Activated CD8-positive, alpha-beta memory T cell treated with anti-CD3 and anti-CD28 coated beads, Interleukin-2, amount 50 U/mL, for 1 hour (primary cell): Measurements from ENCODE around the gene SRSF2.
"Not testable (repeated sequence)": the region's sequence is repeated elsewhere in the genome, so short reads cannot be mapped to it uniquely, and the experiment has no call there.

Source experiments
- DNase-seq: peaks from one replicate; pipeline ENCODE4 v3.0.0-alpha.2; 2020; ENCODE audit errors: extremely low read depth

Gene SRSF2

DNA sequence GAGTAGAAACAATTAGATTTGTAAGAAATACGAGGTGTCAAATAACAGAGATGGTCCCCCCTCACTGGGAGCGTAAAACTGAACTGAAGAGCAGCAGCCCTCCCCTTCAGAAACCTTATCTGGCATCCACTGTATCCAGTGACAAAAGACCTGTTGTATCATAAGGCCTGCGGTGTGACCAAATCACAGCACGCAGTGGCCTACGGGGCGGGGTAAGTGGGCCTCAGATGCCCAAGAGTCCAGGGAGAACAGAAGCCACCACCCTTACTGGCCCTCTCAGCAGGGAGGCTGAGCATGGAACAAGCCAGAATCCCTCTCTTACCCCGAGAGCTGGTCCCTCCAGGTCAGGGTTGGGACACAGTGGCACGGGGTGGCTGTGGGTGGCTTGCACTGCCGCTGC is 16.2 kb downstream of the SRSF2 start:
- DNase-seq, result no peak

DNA sequence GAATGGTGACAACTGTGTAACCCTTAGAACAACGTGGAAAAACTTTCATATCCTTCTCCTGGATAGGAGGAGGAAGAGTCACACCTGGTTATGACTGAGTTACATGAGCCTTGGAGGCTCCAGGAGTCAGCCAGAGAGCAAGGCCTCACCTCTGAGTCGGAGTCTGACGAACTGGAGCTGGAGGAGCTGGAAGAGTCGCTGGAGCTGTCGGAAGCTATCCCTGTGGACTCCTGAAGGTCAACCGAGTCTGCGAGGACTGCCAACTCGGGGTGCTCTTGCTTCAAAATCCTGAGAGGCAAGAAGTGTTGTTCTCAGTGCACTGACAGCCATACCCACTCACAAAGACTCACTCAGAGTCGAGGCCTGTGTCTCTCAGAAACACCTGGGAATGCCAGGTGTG is 16.9 kb downstream of the SRSF2 start:
- DNase-seq, result no peak

DNA sequence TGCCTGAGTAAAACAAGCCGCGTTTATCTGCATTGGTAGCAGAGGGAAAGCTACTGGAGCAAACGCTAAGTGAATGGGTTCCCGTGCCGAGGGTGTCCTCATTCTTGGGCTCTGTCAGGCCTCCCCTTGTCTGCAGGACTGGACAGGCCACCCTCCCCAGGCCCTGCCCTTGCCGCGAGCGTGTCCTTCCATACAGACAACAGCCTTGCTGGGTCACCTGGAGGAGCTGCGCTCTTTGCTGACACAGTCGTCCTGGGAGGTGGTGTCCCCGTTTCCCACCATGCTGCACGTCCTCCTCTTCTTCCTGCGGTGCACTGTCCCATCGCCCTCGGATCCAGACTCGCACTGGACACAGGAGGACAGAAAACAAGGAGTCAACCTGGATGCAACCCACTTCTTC is 18.6 kb downstream of the SRSF2 start:
- no peak for DNase-seq

DNA sequence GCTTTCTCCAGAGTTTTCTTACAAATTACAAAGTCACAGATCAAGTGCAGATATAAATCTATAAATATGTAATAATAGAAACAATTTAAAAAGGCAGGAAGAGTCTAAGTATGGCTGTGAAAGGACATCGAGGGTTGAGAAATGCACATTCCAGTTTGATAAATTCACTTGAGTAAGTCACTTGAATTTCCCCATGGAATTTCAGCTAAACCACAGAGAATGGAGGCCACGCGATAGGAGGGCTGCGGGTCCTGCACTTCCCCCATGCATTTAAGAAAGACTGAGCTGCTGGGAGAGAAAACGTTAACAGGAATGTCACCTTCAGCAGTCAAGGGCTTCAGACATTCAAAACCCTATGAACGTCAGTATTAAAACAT is 20.3 kb downstream of the SRSF2 start:
- no peak for DNase-seq

DNA sequence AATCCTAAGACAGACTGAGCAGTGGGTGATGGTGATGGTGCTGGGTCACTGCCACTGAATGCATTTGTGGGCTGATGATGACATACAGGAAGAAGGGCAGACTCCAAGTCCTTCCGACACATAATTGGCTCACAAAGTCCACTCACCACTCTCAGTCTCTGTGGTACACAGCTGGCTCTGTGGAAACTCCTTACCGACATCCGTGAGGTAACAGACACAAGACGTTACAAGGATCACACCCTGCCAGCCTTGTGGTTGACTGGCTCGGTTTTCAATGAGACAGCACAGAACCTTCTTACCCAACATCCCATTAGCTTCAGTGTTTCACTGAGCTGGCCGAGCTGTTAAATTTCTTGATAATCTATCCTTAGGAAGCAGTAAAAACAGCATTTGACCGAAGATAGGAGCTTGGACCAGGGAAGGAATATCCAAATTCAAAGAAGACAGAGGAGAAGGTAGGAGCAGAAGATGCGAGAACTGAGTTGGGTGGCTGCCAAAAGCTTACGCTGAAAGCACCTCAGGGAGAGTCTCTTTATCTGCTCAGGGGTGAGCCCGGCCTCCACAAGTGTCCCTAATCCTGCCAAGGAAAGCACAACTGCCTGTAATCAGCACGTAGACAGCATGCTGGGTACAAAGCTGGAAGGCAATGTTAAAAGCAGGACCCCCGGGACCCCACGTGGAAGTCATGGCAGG is 20.8 kb downstream of the SRSF2 start:
- peak; percentile 81 for DNase-seq

DNA sequence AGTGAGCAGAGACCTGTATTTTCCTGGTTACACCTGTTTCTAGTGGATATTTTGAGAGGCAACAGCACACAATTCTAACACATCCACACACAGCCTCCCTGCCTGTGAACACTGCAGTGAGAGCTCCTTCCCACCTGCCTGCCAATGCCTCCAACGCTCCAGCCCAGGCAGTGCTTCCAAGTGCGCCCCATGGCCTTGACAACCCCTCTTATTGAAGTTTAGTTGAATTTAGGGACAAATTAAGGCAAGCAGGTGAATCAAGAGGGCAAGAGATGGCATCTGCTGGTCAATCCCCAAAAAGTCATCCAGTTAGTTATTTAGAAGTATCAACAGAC is 21.7 kb downstream of the SRSF2 start:
- no peak for DNase-seq

DNA sequence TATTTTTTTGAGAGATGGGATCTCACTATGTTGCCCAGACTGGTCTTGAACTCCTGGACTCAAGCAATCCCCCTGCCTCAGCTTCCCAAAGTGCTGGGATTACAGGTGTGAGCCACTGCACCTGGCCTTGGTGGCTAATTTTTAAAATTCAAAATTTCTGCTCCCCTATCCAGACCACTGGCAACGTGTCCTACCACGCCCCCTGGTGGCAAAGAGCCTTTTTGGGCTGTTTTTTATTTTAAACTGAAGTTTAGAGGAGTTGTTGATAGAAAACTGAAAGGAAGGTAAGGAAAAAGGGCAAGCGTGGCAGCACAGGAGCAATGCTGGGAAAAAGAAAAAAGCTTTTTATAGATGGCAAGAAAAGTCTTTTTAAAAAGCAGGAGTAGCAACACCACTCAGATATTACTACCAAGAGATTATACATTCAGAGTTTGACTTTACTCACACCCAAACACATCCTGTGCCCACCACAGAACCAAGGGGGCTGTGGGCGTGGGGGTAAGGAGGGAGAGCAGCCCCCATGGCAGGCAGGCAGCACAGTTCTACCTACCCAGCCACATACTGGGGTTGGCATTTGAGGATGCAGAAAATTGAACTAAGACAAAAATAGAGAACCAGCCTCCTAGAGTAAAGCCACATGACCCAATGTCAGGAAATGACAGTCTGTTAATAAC is 22.2 kb downstream of the SRSF2 start:
- peak; percentile 45 for DNase-seq

DNA sequence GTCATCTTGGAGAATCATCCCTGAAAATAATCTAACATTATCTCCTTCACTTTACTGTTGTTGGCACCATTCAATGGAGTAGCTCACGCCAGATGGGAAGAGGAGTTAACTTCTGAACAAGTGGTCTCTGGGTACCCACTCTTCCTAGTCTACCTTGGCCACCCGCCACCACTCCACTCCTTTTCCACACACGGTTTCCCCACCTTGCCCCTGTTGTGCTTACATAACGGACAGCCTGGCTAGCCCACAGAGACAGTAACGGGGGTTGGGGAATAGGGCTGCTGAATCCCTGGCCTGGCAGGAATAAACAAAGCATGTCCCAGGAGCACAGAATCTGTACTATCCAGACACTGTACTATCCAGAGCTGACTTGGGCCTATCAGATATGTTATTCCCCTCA is 22.8 kb downstream of the SRSF2 start:
- no peak for DNase-seq

DNA sequence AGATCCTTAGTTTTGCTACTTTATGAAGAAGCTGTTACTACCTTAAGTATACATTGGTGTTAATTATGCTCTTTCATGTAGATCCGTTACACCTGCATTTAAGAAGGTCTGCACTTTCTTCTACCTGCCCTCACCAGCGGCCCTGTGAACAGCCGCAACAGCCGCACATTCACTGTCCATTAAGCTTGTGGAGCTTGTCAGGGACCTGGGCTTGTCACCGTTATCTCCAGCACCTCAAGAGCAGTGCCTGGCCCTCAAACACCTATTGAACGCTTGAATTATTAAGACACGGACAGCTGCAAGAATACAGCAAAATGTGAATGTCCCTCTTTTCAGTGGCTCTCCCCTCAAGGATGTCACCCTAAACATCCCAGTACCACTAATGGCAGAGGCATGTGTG is 23.4 kb downstream of the SRSF2 start:
- no peak for DNase-seq

DNA sequence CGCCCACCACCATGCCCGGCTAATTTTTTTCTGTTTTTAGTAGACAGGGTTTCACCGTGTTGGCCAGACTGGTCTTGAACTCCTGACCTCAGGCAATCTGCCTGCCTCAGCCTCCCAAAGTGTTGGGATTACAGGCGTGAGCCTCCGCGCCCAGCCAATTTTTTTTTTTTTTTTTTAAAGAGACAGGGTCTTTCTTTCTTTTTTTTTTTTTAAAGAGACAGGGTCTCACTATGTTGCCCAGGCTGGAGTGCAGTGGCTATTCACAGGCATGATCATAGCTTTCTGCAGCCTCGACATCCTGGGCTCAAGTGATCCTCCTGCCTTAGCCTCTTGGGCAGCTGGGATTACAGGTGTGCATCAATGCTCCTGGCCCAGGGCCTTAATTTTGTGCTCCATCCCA is 24.8 kb downstream of the SRSF2 start:
- DNase-seq, result not testable (repeated sequence)

DNA sequence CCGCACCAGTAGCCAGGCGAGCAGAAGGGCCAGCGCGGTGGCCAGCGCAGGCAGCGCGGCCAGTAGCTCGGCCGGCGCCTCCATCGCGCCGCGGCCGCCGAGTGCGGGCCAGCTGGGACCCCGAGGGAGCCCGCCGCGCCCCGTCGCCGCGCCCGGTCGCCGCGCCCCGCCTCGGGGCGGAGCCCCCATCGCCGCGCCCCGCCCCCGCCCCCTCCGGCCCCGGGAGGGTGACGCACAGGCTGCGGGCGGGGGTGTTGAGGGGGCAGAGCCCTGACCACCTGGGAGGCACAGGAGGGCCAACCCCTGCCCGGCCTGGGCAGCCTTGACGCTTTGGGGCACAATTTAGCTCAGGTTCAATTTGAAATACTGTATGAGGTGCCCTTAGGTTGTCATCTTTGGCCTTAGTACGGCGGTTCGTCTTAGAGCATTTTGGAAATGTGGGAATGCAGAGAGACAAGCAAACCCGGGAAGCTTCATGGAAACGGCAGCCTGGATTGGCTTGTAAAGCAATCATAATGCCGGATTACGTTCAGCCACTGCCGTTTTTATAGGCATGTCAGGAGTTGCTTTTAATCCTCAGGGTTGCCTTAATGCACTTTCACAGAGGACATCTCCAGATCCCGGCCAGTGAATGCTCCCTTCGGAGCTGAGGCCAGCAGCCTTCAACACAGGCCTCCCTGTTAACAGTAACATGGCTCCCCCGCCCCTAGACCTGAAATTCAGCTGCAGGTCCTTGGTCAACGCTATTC is 26.1 kb downstream of the SRSF2 start, which contains the start of gene MXRA7:
Gene MXRA7, minus strand, starts transcription at position 103 of the 749 bp plus-strand sequence. Its CDS starts 19 bp downstream, at position 84.
- no peak for DNase-seq

DNA sequence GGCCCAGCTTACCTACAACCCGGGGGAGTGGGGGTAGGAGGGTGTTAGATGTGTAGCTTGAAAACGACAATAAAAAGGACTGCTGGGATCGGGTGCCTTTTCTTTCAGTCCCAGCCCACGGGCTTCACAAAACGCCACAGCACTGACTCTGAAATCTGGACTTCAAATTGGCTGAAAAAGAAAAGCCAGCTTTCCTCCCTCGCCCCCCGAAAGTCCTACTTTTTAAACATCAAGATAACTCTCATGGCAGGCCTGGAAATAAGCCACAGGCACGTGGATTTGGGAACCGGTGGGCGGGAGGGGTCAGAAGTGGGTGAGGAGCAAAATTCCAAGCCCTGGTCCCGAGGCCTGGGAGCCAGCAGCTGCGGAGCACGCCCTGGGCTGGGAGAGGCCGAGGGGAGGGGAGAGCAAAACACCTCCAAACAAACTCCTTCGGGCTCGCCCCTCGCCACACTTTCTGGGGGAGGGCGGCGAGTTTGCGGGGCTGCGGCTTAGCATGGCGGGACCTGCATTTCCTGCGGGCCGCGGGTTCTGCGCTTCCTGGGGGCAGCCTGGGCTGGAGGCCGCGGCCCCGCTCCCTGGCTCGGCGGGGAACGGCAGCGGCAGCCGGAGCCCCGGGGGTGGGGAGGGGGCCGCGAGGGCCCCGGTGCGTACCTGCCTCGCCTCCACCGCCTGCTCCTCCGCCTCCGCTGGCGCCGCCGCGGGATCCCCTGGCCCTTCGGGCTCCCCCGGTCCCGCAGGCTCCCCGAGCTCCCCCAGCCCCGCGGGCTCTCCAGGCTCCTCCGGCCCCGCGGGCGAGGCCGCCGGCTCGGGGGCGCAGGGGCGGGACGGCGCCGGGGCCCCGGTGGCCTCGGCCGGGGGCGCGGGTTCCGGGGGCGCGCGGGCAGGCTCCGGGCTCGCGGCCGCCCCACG is 26.9 kb downstream of the SRSF2 start:
- DNase-seq, result not testable (repeated sequence)

DNA sequence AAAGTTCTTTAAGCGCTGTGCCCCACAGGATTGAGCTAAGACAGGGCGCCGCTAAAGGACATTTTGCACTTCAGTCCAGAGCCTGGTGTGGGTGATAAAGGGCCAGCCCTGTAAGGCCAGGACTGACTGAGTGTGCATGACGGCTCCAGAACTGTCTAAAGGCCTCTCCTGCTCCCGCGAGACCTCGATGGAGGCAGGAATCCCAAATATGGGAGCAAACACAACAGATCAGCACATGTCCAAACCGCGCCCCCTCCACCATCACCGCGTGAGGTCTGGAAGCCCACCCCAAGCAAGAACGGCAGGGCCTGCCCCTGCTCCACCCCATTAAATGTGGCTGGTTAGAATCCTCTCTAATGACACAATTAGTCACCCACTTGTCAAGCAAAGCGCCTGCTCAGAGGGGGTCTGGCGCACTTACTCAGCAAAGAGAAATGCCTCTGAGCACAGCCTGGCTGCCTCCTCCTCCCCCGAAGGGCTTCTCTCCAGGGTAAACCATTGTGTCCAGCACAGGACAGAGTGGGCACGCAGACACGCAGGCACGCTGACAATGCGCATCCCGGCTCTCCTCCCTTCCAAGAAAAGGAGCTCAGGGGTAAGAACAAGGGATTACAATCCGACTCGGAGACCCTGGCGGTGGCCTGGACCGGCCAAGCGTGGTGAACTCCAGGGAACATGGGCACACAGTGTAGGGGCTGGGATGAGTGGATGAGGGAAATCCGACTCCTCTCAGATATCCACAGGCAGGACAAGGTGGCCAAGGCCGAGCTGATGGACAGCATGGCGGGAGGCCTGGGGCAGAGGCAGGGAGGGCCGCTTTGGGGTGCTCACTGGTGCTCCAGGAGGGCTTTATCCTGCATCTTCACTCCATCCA is 27.8 kb downstream of the SRSF2 start:
- DNase-seq, result no peak

DNA sequence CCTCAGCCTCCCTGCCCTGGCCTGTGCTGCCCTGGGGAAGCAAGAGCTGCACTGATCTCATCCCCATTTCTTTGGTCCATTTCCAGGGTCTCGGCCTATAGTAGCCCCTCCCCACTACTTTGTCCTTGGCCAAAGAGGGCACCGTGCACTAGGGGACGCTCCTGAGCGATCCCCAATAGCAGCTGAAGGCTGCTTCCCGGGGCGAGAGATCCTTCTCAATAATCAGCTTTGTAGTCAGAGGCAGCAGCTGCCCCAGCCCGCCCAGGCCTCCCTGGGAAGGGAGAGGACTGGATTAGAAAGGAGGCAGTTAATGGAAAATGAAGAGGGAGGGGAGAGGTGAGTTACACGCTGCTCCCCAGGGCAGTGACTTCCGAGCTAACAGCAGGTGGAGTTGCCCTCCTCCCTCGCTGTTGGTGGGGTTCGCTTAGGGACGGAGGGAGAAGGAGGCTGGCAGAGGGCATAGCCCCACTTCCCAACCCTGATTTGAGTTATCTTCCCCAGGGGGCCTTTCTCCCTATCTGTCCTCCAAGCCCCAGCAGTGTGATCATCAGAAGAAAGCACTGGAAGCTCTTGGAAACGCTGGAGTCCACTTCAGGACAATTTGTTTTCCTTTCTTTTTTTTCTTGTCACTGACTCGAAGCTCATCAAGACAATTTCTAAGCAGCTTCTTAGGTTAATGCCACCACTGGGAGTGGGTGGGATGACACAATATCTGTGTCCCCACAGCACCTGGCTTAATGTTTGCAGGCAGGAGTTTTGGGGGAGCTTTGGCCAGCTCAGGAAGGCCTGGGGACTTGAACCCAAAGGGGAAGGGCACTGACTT is 28.9 kb downstream of the SRSF2 start:
- no peak for DNase-seq

DNA sequence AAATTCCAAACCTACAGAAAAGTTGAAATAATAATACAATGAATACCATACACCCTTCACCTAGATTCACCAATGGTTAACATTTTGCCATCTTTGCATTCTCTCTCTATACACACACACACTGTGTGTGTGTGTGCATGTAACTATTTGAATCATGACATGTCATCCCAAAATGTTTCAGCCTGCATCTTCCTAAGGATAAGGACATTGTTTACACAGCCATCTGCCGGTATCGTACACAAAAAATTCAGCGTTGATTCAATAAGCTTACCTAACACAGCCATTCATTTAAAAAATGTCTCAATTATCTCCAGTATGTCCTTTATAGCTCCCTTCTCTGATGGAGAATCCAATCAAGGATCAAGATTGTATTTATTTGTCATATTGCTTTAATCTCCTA is 30.3 kb downstream of the SRSF2 start:
- DNase-seq, result no peak

DNA sequence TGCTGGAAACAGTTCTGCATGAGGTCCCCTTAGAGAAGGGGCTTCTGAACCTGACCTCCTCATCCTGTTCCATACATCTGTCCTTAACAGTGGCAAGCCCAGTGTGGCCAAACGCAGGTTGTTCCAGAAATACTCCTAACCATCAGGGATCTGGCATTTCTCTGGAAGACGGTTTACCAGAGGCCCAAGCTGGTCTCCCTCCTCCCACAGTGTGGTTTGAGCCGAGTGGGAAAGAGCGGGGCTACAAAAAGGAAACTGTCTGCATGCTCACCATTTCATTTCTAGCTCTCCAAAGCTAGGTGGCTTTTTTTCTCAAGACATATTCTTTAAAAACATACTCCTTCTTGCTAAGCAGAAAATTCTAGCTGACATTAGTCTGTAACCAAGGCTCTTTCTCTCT is 32.3 kb downstream of the SRSF2 start:
- no peak for DNase-seq

DNA sequence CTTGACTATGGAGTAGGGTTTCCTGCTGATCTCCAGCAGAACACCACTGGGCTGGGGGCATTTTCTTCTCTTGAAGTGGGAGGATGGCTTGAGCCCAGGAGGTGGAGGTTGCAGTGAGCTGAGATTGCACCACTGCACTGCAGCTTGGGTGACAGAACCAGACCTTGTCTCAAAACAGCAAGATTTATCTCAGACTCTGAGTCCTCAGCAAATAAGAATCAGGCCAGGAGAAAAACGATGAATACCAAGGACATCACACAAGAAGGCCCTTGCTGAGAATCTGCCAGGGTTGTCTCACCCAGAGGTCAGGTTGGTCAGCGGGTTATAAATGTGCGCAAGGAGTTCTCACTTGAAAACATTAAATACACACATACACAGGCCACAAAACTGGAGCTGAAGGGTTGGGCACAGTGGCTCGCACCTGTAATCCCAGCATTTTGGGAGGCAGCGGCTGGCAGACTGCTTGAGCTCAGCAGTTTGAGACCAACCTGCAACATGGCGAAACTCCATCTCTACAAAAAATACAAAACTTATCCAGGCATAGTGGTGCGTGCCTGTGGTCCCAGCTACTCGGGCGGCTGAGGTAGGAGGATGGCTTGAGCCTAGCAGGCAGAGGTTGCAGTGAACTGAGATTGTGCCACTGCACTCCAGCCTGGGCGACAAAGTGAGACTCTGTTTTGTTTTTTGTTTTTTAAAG is 34.0 kb downstream of the SRSF2 start:
- no peak for DNase-seq

DNA sequence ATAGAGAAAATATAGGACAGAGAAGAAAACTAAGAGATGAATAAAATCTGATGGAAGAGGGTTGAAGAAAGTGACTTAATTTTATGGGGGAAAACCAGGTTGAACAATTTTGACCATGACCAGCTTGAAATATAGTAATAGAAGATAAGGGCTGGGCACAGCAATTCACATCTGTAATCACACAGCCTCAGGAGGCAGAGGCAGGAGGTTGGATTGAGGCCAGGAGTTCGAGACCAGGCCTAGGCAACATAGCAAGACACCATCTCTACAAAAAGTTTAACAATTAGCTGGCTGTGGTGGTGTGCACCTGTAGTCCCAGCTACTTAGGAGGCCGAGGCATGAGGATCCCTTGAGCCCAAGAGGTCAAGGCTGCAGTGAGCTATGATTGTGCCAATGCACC is 35.1 kb downstream of the SRSF2 start:
- no peak for DNase-seq

DNA sequence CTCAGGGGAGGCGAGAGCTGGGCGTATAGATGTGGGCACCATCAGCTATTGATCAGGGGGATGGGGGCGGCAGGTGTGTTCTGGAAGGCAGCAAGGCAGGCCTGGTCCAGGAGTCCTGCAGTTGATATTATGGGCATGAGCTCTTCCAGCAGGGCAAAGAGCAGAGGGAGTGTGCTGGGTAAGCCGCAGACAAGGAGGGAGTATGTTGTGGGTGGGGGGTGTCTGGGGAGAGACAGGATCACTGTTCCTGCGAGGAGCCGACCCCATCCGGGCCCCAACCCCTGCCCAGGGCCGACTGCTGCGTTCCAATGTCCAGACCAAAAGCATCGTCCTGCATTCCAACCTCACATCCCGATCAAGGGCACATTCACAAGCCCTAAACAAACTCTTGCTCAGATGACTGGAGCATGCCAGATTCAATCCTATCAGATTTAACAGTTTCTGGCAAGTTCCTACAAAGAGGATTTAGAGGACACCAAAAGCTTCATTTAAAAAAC is 35.6 kb downstream of the SRSF2 start:
- no peak for DNase-seq
